SH-SY5Y (cell line): ENCODE results near the gene SMARCB1.

Source experiments
- GATA2 ChIP-seq: IDR thresholded peaks from 2 replicates; pipeline ENCODE4 v1.6.1; 2011; ENCODE audit warnings: mild to moderate bottlenecking, low read depth, low read length
- GATA3 ChIP-seq: IDR thresholded peaks from 2 replicates; pipeline ENCODE4 v1.6.1; 2011; ENCODE audit warnings: low read depth, mild to moderate bottlenecking, low read length, moderate library complexity

DNA sequence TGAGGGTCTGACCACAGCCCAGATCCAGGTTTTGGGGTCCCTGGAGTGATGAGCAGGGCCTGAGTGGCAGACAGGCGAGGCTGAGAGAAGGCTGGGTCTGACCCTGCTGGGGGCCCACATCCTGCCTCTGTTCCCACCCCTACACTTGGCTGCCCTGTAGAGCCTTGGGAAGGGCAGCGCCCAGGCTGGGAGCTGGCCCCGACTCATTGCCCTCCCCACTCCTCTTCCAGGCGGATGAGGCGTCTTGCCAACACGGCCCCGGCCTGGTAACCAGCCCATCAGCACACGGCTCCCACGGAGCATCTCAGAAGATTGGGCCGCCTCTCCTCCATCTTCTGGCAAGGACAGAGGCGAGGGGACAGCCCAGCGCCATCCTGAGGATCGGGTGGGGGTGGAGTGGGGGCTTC, 47.1 kb downstream of the SMARCB1 start:
- TF ChIP-seq GATA2: no peak
- TF ChIP-seq GATA3: no peak
